Keratinocyte (primary cell): ENCODE measurements around the gene EPS8L2. TPM values are rescaled to one million over a fixed set of nuclear protein-coding genes. Genes with fewer than 3 reads are reported as not detected.

ENCODE experiments used
- DNase-seq: peaks from one replicate; pipeline ENCODE4 v3.0.0-alpha.2; 2011; ENCODE audit warnings: low read depth, missing footprints, low spot score
- FAIRE-seq: peaks from 2 replicates; lab custom pipeline; 2011; peaks lifted over from hg19 to GRCh38; lab: Jason Lieb, UNC
- H2AFZ ChIP-seq: 2 replicates; pipeline ENCODE4 v1.6.0; 2012; ENCODE audit warnings: low read length, control low read depth, inconsistent platforms; ENCODE audit not compliant: control insufficient read depth
- H3K27ac ChIP-seq: 2 replicates; pipeline ENCODE4 v1.5.1; 2011; ENCODE audit warnings: low read length; ENCODE audit not compliant: control insufficient read depth, insufficient read depth
- H3K27me3 ChIP-seq: 3 replicates; pipeline ENCODE4 v1.6.0; 2011; ENCODE audit warnings: low read length; ENCODE audit not compliant: control insufficient read depth, insufficient read depth; ENCODE audit errors: extremely low read depth
- H3K36me3 ChIP-seq, 2 experiments: 2 replicates in 1 of 2; 3 replicates in 1 of 2; pipeline ENCODE4 v1.5.1; 2011; ENCODE audit warnings: low read length in 2 of 2, mild to moderate bottlenecking in 1 of 2; ENCODE audit not compliant: control insufficient read depth in 2 of 2, insufficient read depth in 2 of 2; ENCODE audit errors: extremely low read depth in 1 of 2
- H3K4me1 ChIP-seq: 3 replicates; pipeline ENCODE4 v1.5.1; 2011; ENCODE audit warnings: low read length; ENCODE audit not compliant: control insufficient read depth, insufficient read depth; ENCODE audit errors: extremely low read depth
- H3K4me2 ChIP-seq: 3 replicates; pipeline ENCODE4 v1.6.0; 2011; ENCODE audit warnings: low read depth, low read length; ENCODE audit not compliant: control insufficient read depth, insufficient read depth; ENCODE audit errors: extremely low read depth
- H3K4me3 ChIP-seq, 3 experiments: fragments of 200-600 bp in 1 of 3; sonication (generic) in 1 of 3; 2 replicates in 2 of 3; 3 replicates in 1 of 3; pipeline ENCODE4 v1.5.1; 2011 to 2016; ENCODE audit warnings: low read length in 3 of 3, mild to moderate bottlenecking in 3 of 3, control low read depth in 2 of 3, inconsistent platforms in 1 of 3, low read depth in 1 of 3, mixed read lengths in 1 of 3, mixed run types in 1 of 3, moderate library complexity in 1 of 3; ENCODE audit not compliant: control insufficient read depth in 2 of 3, insufficient read depth in 2 of 3; ENCODE audit errors: extremely low read depth in 1 of 3
- H3K79me2 ChIP-seq: 2 replicates; pipeline ENCODE4 v1.6.0; 2012; ENCODE audit warnings: low read length; ENCODE audit not compliant: control insufficient read depth, insufficient read depth
- H3K9ac ChIP-seq: 3 replicates; pipeline ENCODE4 v1.6.0; 2011; ENCODE audit warnings: low read length; ENCODE audit not compliant: control insufficient read depth, insufficient read depth; ENCODE audit errors: extremely low read depth
- H3K9me1 ChIP-seq: 3 replicates; pipeline ENCODE4 v1.6.0; 2011; ENCODE audit warnings: low read length; ENCODE audit not compliant: control insufficient read depth, insufficient read depth; ENCODE audit errors: extremely low read depth
- H3K9me3 ChIP-seq: 2 replicates; pipeline ENCODE4 v1.5.1; 2012; ENCODE audit warnings: low read depth, low read length; ENCODE audit not compliant: control insufficient read depth
- H4K20me1 ChIP-seq: 3 replicates; pipeline ENCODE4 v1.6.0; 2011; ENCODE audit warnings: low read length; ENCODE audit not compliant: control insufficient read depth, insufficient read depth; ENCODE audit errors: extremely low read depth
- EZH2 ChIP-seq: IDR thresholded peaks from one replicate; pipeline ENCODE4 v1.6.1; 2012; ENCODE audit warnings: inconsistent platforms, mild to moderate bottlenecking, low read length, moderate library complexity
- dilution Hi-C: fragments of 300-500 bp; cut with MboI; formaldehyde crosslinking; loops from one replicate; pipeline ENCODE4 v1.7.0; 2020; ENCODE audit warnings: low sequenced_read_pairs; ENCODE audit not compliant: extremely low pct_ligation_motif_present
- polyA plus RNA-seq, 5 experiments: library from polyadenylated mRNA; depleted of rRNA in 3 of 5; stranded (reverse) in 3 of 5; stranded (forward) in 1 of 5; unstranded in 1 of 5; fragments of >200 nt; gene quantifications; 1 replicate in 1 of 5; 2 replicates in 3 of 5; 3 replicates in 1 of 5; pipeline versions ENCODE4 v1.2.1 to v1.2.3, GENCODE V29; 2011 to 2012; ENCODE audit warnings: missing spikeins in 2 of 5, low read depth in 1 of 5, low replicate concordance in 1 of 5
- TF ChIP-seq, protein P1 (sequence below), 3 experiments: IDR thresholded peaks in 1 of 3; conservative IDR thresholded peaks in 1 of 3; optimal IDR thresholded peaks in 1 of 3; 2 replicates in 2 of 3; 3 replicates in 1 of 3; pipeline versions ENCODE3 to v1.5.1; 2011; ENCODE audit warnings: low read length in 3 of 3, mild to moderate bottlenecking in 3 of 3, moderate library complexity in 2 of 3, control low read depth in 1 of 3, inconsistent platforms in 1 of 3; ENCODE audit not compliant: insufficient read depth in 2 of 3; ENCODE audit errors: extremely low read depth in 1 of 3

Gene EPS8L2
- polyA plus RNA-seq, 1 donor (not counting 4 experiments of a cell fraction or from before 2014, with no cell fraction given), result 114 TPM

GRCh38 chr11:767238-767637, 61.2 kb downstream of the EPS8L2 start:
- TF ChIP-seq, protein P1, sequence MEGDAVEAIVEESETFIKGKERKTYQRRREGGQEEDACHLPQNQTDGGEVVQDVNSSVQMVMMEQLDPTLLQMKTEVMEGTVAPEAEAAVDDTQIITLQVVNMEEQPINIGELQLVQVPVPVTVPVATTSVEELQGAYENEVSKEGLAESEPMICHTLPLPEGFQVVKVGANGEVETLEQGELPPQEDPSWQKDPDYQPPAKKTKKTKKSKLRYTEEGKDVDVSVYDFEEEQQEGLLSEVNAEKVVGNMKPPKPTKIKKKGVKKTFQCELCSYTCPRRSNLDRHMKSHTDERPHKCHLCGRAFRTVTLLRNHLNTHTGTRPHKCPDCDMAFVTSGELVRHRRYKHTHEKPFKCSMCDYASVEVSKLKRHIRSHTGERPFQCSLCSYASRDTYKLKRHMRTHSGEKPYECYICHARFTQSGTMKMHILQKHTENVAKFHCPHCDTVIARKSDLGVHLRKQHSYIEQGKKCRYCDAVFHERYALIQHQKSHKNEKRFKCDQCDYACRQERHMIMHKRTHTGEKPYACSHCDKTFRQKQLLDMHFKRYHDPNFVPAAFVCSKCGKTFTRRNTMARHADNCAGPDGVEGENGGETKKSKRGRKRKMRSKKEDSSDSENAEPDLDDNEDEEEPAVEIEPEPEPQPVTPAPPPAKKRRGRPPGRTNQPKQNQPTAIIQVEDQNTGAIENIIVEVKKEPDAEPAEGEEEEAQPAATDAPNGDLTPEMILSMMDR (optimal IDR thresholded peaks at IDR 0.05 in 1 of 3, IDR thresholded peaks at IDR 0.05 in 1 of 3, conservative IDR thresholded peaks at IDR 0.05 in 1 of 3; ENCODE audit: extremely low read depth in 1 of 3, insufficient read depth in 2 of 3, low read length in 3 of 3), result no peak
- no peak for TF ChIP-seq EZH2
- H3K9me3 ChIP-seq, result no peaks in the 10 kb centered on the region
- DNase-seq, result no peak
- no peak overlapping the region for H3K9ac ChIP-seq
- H2AFZ ChIP-seq, result no peak overlapping the region
- H3K27me3 ChIP-seq, result no peaks in the 10 kb centered on the region
- H3K4me3 ChIP-seq, result no peak overlapping the region
- dilution Hi-C loops, result no loop called here
- H3K36me3 ChIP-seq, result peaks cover 47 to 56% of the 10 kb centered on the region in 2 experiments
- H3K79me2 ChIP-seq, result peaks cover 19% of the 10 kb centered on the region
- FAIRE-seq, result no peak
- H4K20me1 ChIP-seq, result peaks cover 15% of the 10 kb centered on the region
- no peak overlapping the region for H3K4me2 ChIP-seq
- peaks cover 16% of the 10 kb centered on the region for H3K4me1 ChIP-seq
- no peak overlapping the region for H3K27ac ChIP-seq
- peaks cover 3% of the 10 kb centered on the region for H3K9me1 ChIP-seq

GRCh38 chr11:769887-770641, 64.0 kb downstream of the EPS8L2 start:
- Histone ChIP-seq H3K4me3 (no peak overlapping the region), H3K9me3 (no peaks in the 10 kb centered on the region), H4K20me1 (peaks cover 8% of the 10 kb centered on the region), H3K27me3 (no peaks in the 10 kb centered on the region), H3K9me1 (peaks cover 3% of the 10 kb centered on the region), H2AFZ (no peak overlapping the region), H3K79me2 (peaks cover 47% of the 10 kb centered on the region), H3K4me1 (peaks cover 3% of the 10 kb centered on the region), H3K27ac (no peak overlapping the region), H3K36me3 (peaks cover 49 to 55% of the 10 kb centered on the region in 2 experiments), H3K4me2 (no peak overlapping the region), H3K9ac (no peak overlapping the region)
- TF ChIP-seq EZH2, result no peak
- TF ChIP-seq, protein P1 (optimal IDR thresholded peaks at IDR 0.05 in 1 of 3, IDR thresholded peaks at IDR 0.05 in 1 of 3, conservative IDR thresholded peaks at IDR 0.05 in 1 of 3; ENCODE audit: extremely low read depth in 1 of 3, insufficient read depth in 2 of 3, low read length in 3 of 3), result no peak
- no peak for DNase-seq
- FAIRE-seq, result no peak
- dilution Hi-C loops, result no loop called here
